CD14-positive monocyte (primary cell): ENCODE measurements around the gene ENDOV. TPM values are rescaled to one million over a fixed set of nuclear protein-coding genes. Genes with fewer than 3 reads are reported as not detected.

ENCODE experiments used
- DNase-seq, 3 donors: peaks; one replicate each; pipeline ENCODE4 v3.0.0-alpha.2; 2011 to 2022
- H2AFZ ChIP-seq: 2 replicates; pipeline ENCODE4 v1.6.0; 2012; ENCODE audit warnings: mild to moderate bottlenecking, low read depth, low read length, inconsistent platforms; ENCODE audit not compliant: insufficient read depth, poor library complexity, severe bottlenecking
- H3K27ac ChIP-seq, 2 donors: 1 replicate in 1 of 2; 2 replicates in 1 of 2; pipeline ENCODE4 v1.5.1; 2012 to 2013; ENCODE audit warnings: low read length in 2 of 2, control low read depth in 1 of 2, inconsistent platforms in 1 of 2, low read depth in 1 of 2, mild to moderate bottlenecking in 1 of 2
- H3K27me3 ChIP-seq, 2 donors: one replicate each; pipeline versions ENCODE4 v1.6.0 to v1.6.1; 2011 to 2013; ENCODE audit warnings: low read length in 2 of 2; ENCODE audit not compliant: control insufficient read depth in 2 of 2, insufficient read depth in 2 of 2
- H3K36me3 ChIP-seq, 2 donors: replicated peaks in 1 of 2; 1 replicate in 1 of 2; 2 replicates in 1 of 2; pipeline versions ENCODE4 v1.5.1 to v1.6.1; 2012 to 2013; ENCODE audit warnings: low read length in 2 of 2, control low read depth in 1 of 2, inconsistent platforms in 1 of 2, mild to moderate bottlenecking in 1 of 2; ENCODE audit not compliant: insufficient read depth in 2 of 2, control insufficient read depth in 1 of 2
- H3K4me1 ChIP-seq, 2 donors: 1 replicate in 1 of 2; 2 replicates in 1 of 2; pipeline versions ENCODE4 v1.5.1 to v1.6.1; 2012 to 2013; ENCODE audit warnings: low read length in 2 of 2, control low read depth in 1 of 2, inconsistent platforms in 1 of 2, mild to moderate bottlenecking in 1 of 2, moderate library complexity in 1 of 2; ENCODE audit not compliant: insufficient read depth in 2 of 2, control insufficient read depth in 1 of 2
- H3K4me2 ChIP-seq: replicated peaks from 2 replicates; pipeline ENCODE3; 2012; ENCODE audit warnings: low read length, moderate library complexity, mild to moderate bottlenecking; ENCODE audit not compliant: poor library complexity, severe bottlenecking; ENCODE audit errors: extremely low read depth
- H3K4me3 ChIP-seq, 3 experiments: fragments of 200-600 bp in 1 of 3; sonication (generic) in 1 of 3; replicated peaks in 1 of 3; 1 replicate in 2 of 3; 2 replicates in 1 of 3; pipeline ENCODE4 v1.5.1; 2011 to 2013; ENCODE audit warnings: low read length in 3 of 3, mild to moderate bottlenecking in 3 of 3, control low read depth in 2 of 3, low read depth in 2 of 3, inconsistent platforms in 1 of 3, moderate library complexity in 1 of 3
- H3K79me2 ChIP-seq: 2 replicates; pipeline ENCODE4 v1.6.0; 2012; ENCODE audit warnings: mild to moderate bottlenecking, control low read depth, inconsistent platforms, low read length, moderate library complexity; ENCODE audit not compliant: insufficient read depth
- H3K9ac ChIP-seq: 2 replicates; pipeline ENCODE4 v1.6.0; 2017; ENCODE audit warnings: low read length, mild to moderate bottlenecking; ENCODE audit not compliant: insufficient read depth, poor library complexity, severe bottlenecking
- H3K9me3 ChIP-seq, 2 donors: replicated peaks in 1 of 2; 1 replicate in 1 of 2; 2 replicates in 1 of 2; pipeline versions ENCODE4 v1.5.1 to v1.6.1; 2012 to 2013; ENCODE audit warnings: low read length in 2 of 2, control low read depth in 1 of 2; ENCODE audit not compliant: control insufficient read depth in 1 of 2, insufficient read depth in 1 of 2
- H4K20me1 ChIP-seq: 2 replicates; pipeline ENCODE4 v1.6.0; 2012; ENCODE audit warnings: mild to moderate bottlenecking, low read length, control low read depth, moderate library complexity; ENCODE audit not compliant: insufficient read depth
- H3K27ac Mint-ChIP-seq, 7 donors: one replicate each; pipeline ENCODE4 v1.8.0; 2020; ENCODE audit warnings: mild to moderate bottlenecking in 7 of 7, mixed read lengths in 7 of 7, moderate library complexity in 6 of 7, inconsistent platforms in 2 of 7
- H3K27me3 Mint-ChIP-seq, 3 donors: one replicate each; pipeline ENCODE4 v1.8.0; 2021 to 2022; ENCODE audit warnings: low read depth in 3 of 3, mild to moderate bottlenecking in 3 of 3, mixed read lengths in 3 of 3, moderate library complexity in 3 of 3, inconsistent platforms in 1 of 3
- H3K36me3 Mint-ChIP-seq, 2 donors: one replicate each; pipeline ENCODE4 v1.8.0; 2020; ENCODE audit warnings: mixed read lengths in 2 of 2, inconsistent platforms in 1 of 2, mild to moderate bottlenecking in 1 of 2
- H3K4me1 Mint-ChIP-seq: one replicate; pipeline ENCODE4 v1.8.0; 2020; ENCODE audit warnings: mild to moderate bottlenecking, mixed read lengths
- H3K4me3 Mint-ChIP-seq, 2 donors: one replicate each; pipeline ENCODE4 v1.8.0; 2020; ENCODE audit warnings: mild to moderate bottlenecking in 2 of 2, mixed read lengths in 2 of 2, moderate library complexity in 1 of 2
- H3K9me3 Mint-ChIP-seq, 7 donors: one replicate each; pipeline ENCODE4 v1.8.0; 2020 to 2022; ENCODE audit warnings: mixed read lengths in 7 of 7, mild to moderate bottlenecking in 6 of 7, moderate library complexity in 6 of 7, inconsistent platforms in 2 of 7
- WGBS: methylation state at CpG from one replicate; pipeline ENCODE4 v1.1.5; 2013; ENCODE audit warnings: missing lambda C conversion rate; ENCODE audit not compliant: insufficient coverage; 5-methylcytosine and 5-hydroxymethylcytosine counted together
- intact Hi-C, 2 donors: fragments of 100-400 bp; cut with micrococcal nuclease; formaldehyde crosslinking; loops; one replicate each; pipeline versions ENCODE4 v1.15.0 to v1.15.1; 2023
- polyA plus RNA-seq, 3 donors: library from polyadenylated mRNA; depleted of rRNA in 1 of 3; unstranded in 2 of 3; stranded (reverse) in 1 of 3; fragments of 300-500 nt in 2 of 3; fragments of >200 nt in 1 of 3; fragmentation: Illumina TruSeq in 2 of 3; gene quantifications; 1 replicate in 2 of 3; 2 replicates in 1 of 3; pipeline ENCODE4 v1.2.3, GENCODE V29; 2012 to 2021
- TF ChIP-seq, protein P1 (sequence below): fragments of 200-600 bp; IDR thresholded peaks from one replicate; pipeline ENCODE4 v1.8.0; 2022; ENCODE audit warnings: antibody characterized with exemption, mild to moderate bottlenecking

ENDOV gene
- polyA plus RNA-seq, 3 donors = 10.4 to 15.7 (median 13.3) TPM

DNA sequence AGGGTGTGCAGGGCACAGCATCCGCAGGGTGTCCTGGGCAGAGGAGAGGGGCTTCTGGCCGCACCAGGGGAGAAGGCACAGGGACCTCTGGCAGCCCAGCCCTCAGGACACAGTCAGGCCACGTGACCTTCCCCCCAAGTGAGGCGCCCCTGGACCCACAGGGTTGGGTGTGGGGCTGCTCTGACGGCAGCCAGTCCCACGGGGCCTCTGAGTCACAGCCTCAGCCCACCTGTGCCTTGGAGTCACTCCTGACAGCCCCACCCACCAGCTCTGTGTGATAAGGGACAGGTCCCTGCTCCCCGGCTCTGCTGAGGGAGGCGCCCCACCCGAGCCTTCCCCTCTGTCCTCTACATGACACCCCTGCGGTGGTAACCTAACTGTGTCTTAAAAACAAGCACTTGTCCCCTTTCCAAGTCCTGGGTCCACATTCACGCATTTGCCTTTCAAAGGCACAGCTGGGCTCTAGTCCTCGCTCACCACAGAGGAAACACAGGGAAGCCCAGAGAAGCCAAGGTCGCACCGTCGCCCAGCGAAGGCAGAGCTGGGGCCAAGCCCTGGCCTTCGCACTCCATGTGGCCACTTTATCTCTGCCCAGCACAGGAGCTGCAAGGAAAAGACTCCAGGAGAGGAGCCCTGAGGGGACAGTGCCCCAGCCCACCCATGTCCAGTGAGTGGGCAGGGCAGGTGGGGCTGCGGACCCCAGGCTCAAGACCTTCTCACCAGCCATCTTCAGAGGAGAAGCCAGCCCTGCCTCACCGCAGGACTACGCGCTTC is 66.5 kb downstream of the ENDOV start:
- Mint-ChIP-seq H3K4me3 (no peak overlapping the region), H3K27me3 (peaks cover 54 to 80% (median 55%) of the 10 kb centered on the region in 3 donors), H3K9me3 (peaks cover 0 to 11% (median 1%) of the 10 kb centered on the region in 7 donors), H3K4me1 (no peaks in the 10 kb centered on the region), H3K36me3 (no peaks in the 10 kb centered on the region), H3K27ac (no peak overlapping the region)
- H3K4me2 ChIP-seq = no peak overlapping the region
- WGBS = 44% methylated on average over 20 of the region's 21 CpGs
- no peaks in the 10 kb centered on the region for H4K20me1 ChIP-seq
- H3K9me3 ChIP-seq = peaks cover 0 to 8% of the 10 kb centered on the region in 2 donors
- DNase-seq = no peak
- H3K4me1 ChIP-seq = peaks cover 0 to 14% of the 10 kb centered on the region in 2 donors
- peaks cover 22 to 55% of the 10 kb centered on the region in 2 donors for H3K27me3 ChIP-seq
- H3K9ac ChIP-seq = no peak overlapping the region
- no peak overlapping the region for H3K4me3 ChIP-seq
- no peaks in the 10 kb centered on the region for H3K36me3 ChIP-seq
- no peak overlapping the region for H3K27ac ChIP-seq
- TF ChIP-seq, protein P1, sequence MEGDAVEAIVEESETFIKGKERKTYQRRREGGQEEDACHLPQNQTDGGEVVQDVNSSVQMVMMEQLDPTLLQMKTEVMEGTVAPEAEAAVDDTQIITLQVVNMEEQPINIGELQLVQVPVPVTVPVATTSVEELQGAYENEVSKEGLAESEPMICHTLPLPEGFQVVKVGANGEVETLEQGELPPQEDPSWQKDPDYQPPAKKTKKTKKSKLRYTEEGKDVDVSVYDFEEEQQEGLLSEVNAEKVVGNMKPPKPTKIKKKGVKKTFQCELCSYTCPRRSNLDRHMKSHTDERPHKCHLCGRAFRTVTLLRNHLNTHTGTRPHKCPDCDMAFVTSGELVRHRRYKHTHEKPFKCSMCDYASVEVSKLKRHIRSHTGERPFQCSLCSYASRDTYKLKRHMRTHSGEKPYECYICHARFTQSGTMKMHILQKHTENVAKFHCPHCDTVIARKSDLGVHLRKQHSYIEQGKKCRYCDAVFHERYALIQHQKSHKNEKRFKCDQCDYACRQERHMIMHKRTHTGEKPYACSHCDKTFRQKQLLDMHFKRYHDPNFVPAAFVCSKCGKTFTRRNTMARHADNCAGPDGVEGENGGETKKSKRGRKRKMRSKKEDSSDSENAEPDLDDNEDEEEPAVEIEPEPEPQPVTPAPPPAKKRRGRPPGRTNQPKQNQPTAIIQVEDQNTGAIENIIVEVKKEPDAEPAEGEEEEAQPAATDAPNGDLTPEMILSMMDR = no peak
- no peak overlapping the region for H2AFZ ChIP-seq
- intact Hi-C loops = no loop called here
- no peaks in the 10 kb centered on the region for H3K79me2 ChIP-seq

DNA sequence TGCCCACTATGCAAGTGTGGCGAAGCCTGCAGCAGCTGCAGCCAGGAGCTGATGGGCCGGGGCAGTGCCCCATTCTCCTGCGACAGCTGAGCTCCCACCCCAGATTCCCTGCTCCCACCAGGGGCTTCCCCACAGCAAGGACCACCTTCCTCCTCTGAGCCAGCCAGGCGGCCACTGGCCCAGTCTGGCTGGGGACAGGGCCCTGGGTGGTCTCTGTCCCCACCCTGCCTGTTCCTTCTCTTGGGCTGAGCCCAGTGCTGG is 67.0 kb downstream of the ENDOV start:
- DNase-seq = no peak
- TF ChIP-seq, protein P1 = no peak
- intact Hi-C loops = no loop called here
- peaks cover 56 to 81% (median 58%) of the 10 kb centered on the region in 3 donors for H3K27me3 Mint-ChIP-seq
- Histone ChIP-seq H3K4me2 (no peak overlapping the region), H3K79me2 (no peaks in the 10 kb centered on the region), H3K27ac (no peak overlapping the region), H3K36me3 (no peaks in the 10 kb centered on the region), H3K9ac (no peak overlapping the region), H3K27me3 (peaks cover 19 to 54% of the 10 kb centered on the region in 2 donors), H2AFZ (no peak overlapping the region), H3K4me1 (peaks cover 0 to 9% of the 10 kb centered on the region in 2 donors), H3K9me3 (peaks cover 4 to 11% of the 10 kb centered on the region in 2 donors), H4K20me1 (no peaks in the 10 kb centered on the region), H3K4me3 (no peak overlapping the region)
- H3K27ac Mint-ChIP-seq = peak overlapping the region in 1 of 7 donors; percentile 66
- peak overlapping the region in 1 of 2 donors; percentile 15 for H3K4me3 Mint-ChIP-seq
- WGBS = no CpG with 5 or more reads among the region's 4 CpGs
- no peaks in the 10 kb centered on the region for H3K4me1 Mint-ChIP-seq
- H3K9me3 Mint-ChIP-seq = peaks cover 0 to 16% (median 6%) of the 10 kb centered on the region in 7 donors
- H3K36me3 Mint-ChIP-seq = no peaks in the 10 kb centered on the region
